DMS114 treated with DMSO at 0.1 percent for 48 hours (cell line): Measurements from ENCODE around the gene SYCP2.

Source experiments
- DNase-seq: peaks from one replicate; lab custom pipeline; 2025; ENCODE audit not compliant: unreplicated experiment; lab: John Stamatoyannopoulos, UW

Gene SYCP2

DNA sequence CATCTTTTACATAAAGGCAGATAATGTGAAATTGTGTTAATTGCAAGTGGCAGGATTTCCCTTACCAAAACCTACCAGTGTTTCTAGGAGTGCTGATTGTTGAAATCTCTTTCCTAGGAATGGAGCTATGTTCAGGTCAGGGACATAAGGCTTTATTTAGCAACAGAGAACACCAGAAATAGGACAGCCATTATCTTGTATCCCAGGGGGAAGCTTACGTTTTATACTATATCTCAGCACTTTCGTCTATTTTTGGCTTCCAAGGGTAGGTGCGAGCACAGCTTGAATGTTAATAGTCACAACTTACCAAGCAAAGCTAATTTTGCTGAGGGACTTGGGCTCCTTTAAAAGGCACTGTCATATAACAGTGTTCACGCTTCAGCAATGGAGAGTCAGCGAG is 94.0 kb downstream of the SYCP2 start:
- no peak for DNase-seq

DNA sequence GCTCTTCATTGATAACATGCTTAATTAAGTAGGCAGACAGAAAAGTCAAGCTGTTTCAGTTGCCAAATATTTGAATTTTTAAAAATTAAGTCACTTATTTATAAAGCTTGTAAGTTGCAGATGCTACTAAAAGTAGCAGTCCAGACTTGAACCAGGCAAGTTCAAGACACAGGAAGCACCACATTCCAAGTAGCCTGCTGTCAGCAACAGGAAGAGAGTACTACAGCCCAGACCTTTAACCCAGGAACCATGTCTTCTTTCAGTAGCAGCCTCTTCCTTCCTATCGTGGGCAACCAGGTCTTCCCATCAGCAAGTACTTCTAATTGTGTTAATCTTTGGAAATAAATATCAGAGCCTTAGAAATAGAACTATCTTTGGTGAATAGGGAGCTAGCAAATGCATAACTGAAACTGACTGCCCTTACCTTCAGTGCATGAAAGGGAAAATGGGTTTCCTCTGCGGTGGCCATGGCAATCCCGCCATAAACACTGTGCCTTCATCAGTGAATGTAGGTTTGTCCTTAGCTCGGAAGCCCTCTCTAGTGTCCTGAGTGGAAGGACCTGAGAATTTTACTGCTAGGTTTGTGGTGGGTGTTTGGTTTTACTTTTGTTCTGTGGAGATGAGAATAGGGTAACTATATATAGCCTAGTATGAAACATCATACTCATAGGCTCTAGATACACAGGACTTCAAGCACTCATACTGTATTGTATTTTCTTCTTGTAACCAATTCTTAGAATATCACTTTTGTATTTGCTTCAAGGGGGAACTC is 95.6 kb downstream of the SYCP2 start:
- no peak for DNase-seq

DNA sequence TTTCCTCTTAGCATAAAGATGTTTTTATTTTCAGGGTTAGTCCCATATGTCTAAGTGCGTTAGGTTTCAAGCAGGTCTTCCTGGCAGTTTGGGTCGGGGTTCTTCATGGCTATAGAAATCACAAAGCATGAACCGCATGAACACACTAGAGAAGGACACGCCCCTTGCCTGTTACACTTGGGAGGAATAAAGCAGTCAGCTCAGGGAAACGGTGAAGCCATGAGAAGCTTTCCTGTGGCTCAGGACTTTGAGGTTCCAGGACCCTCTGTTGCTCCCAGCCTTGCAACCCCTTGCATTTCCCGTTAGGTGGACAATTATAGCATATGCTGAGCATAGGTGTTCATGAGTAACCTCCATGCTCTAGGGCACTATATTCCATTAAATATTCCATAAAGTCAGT is 96.7 kb downstream of the SYCP2 start:
- no peak for DNase-seq

DNA sequence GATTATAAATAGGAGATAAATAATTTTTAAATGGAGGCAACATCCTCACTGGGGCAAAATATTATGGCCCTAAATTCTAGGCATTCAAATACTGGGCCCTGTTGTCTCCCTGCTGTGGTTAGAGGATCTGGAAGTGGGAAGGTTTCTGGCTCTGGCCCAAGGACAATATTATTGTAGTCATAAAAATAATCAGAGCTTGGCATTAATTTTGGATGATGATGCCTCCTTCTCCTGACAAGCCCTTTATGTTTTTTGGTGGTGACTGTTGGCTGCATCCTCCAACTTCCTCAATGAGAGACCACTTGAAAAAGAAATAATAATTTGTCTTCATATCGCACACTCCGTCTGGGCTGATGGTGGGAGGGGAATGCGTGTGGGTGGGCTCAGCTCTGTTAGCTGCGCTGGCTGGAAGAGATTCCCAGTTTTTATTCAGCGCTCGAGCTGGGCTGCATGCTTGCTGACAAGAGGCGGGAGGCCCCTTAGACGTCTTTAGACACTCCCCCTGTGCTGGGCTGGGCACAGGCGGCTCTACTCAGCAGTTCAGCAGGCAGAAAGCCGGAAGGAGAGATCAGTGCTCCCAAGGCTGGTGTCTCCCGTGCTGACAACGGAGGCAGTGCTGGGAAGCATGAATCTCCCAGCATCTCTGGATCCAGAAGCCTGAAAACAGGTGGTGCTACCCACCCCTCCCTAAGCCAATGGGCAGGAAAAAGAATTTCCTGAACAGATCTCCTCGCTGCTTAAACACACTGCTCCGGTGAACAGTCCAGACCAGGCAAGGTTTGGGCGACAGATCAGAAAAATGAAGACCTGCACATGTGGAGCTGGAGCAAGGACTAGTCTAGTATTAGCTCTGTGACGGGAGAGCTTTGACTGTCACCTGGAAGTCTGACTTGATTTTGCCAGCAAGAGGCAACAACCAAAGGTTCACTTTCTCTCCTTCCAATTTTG is 97.7 kb downstream of the SYCP2 start:
- no peak for DNase-seq

DNA sequence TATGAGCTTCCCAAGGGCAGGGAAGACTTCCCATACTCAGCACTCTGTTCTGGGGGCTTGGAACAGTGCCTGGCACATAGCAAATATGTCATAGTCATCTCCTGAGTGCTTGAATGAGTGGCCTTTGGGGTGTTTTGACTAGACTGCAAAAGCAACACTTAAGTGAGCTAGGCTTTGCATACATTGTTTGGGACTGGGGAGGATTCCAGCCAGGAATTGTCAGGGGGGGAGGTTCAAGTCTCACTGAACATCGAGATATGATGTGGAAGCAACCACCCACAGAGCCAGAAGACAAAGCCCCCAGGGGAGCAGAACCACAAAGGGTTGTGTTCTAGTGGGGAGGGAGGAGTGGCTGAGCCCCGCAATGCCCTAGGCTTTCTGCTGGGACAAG is 98.4 kb downstream of the SYCP2 start:
- DNase-seq, result no peak

DNA sequence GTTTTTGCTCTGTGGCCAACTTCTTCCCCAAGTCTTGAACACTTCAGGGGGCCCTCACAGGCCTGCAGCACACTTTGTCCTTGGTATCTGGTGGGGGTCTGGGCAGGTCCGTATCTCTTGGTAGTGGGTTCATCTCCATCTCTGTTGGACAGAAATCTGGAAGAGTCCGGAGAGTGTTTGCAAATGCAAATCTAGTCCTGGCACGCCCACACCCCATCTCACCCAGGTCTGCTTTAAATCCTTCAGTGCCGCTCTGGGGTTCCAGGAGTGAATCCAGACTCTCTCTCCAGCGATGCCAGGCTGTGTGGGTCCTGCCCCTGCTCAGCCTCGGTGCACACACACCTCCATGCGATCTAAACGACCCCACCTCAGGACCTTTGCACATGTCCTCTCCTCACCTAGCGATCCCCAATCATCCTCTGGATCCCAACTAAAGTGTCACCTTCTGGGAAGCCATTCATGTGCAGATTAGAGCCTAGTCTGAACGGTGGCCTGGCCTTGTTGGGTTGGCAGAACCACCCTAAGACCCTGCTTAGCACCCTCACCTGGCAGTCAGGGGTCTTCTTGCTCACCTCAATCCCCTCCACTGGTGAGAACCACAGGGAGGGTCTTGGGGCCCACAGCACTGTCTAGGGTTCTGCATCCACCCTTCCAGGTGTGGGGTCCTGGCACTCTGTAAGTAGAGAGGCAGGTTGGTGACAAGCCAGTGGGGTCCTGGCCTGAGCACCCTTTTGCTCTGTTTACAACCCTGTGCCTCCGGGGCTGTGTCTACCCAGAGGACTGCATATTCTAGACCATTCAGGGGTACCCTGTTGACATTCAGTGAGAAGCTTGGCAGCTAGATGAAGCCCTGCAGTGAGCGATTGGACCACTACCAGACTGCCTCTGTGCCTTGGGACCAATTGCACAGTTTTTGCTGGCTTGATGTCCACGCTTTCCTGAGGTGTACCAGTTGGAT is 100.8 kb downstream of the SYCP2 start:
- DNase-seq, result no peak

DNA sequence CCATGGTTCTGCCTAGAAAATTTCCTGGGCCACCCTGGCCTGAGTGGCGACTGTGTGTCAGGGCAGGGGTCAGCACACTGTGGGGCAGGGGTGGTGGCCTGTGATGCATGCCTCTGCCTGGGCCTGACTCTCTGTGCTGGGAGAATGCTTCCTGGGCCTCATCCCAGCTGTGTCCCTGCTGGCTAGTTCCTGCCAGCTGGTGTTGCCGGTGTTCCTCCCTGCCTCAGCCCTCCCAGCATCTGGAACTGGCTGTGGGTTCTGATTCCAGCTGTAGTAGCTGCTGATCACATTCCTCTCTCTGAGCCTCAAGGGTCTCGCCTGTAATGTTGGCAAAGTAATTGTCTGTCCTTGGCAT is 101.5 kb downstream of the SYCP2 start:
- DNase-seq, result no peak

DNA sequence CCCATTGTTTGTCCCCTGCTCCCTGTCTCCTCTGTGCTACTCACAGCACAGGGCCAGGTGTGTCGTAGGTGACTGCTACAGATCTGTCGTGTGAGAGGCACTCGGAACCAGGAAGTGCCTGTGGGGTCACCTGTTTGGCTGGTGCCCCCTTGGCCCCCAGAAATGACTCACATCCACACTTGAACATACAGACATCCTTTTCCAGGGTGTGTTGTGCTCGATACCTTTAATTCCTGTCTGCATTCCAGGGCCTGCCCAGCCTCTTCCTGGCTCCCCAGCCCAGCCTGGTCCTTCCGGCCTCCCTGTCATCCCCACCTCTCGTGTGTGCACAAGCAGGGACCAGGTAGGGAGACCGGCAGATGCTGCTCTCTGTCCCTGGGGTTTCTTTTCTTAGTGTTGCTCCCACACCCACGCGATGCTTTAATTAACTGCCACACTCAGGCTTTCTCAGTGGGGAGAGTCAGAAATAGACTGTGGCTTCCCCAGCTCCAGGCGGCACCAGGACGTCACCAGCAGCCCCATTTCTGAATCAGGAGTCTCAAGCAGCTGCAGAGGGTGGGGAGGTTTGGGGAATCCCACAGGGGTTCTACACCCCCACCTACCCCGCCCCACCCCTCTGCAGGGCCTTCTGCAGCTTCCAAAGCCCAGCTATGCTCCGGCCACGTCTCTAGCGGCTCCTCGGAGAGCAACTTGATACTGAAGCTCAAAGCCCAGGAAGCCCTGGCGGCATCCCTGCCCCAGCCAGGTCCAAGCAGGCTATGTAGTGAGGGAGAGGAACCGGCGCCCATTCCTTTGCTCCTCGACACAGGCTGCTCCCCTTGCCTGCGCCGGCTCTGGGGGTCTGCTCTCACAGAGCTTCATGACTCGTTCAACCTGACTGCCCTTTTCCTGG is 102.2 kb downstream of the SYCP2 start:
- no peak for DNase-seq

DNA sequence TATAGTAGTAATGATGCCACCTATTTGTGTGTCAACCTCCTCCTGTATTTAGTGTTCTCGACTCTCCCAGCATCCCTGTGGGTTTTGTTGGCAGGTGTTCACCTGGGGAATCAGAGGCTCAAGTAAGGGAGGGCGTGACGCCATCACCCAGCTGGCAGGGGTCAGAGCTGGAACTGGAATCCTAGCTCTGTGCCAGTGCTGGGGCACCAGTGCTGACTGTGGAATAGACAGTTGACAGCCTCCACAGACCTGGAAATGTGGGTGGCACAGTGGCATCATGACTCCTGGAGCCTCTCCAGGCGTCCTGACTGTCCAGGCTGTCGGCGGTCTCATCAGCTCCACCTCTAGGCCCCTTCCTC is 102.8 kb downstream of the SYCP2 start:
- no peak for DNase-seq

DNA sequence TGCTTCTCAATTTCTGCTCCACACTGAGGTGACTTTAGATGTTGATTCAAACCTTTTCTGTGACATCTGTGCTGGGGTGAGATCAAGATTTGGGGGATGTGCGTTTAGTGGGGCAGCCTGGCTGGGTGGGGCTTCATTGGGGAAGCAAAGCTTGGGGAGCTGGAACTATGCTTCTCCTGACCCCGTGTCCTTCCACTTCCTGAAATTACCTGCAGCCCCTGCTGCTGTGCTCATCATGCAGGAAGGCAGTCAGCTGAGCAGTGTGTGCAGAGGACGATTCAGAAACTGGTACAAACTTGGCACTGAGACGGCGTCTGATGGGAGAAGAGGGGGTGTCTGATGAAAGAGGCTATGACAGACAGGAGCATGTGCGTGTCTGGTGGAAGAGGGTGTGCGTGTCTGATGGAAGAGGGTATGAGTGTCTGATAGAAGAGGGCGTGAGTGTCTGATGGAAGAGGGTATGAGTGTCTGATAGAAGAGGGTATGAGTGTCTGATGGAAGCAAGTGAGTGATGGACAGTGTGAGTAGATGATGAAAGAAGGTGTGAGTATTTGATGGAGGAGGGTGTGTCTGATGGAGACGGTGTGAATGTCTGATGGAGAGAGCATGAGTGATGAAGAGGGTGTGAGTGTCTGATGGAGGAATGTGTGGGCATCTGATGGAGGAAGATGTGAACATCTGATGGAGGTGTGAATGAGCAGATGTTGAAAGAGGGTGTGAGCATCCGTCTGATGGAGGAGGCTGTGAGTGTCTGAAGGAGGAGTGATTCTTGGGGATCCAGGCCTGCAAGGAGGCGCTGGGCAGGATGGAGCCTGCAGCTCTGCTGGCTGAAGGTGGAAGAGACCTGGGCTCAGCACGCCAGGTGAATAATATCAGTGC is 103.4 kb downstream of the SYCP2 start:
- no peak for DNase-seq

DNA sequence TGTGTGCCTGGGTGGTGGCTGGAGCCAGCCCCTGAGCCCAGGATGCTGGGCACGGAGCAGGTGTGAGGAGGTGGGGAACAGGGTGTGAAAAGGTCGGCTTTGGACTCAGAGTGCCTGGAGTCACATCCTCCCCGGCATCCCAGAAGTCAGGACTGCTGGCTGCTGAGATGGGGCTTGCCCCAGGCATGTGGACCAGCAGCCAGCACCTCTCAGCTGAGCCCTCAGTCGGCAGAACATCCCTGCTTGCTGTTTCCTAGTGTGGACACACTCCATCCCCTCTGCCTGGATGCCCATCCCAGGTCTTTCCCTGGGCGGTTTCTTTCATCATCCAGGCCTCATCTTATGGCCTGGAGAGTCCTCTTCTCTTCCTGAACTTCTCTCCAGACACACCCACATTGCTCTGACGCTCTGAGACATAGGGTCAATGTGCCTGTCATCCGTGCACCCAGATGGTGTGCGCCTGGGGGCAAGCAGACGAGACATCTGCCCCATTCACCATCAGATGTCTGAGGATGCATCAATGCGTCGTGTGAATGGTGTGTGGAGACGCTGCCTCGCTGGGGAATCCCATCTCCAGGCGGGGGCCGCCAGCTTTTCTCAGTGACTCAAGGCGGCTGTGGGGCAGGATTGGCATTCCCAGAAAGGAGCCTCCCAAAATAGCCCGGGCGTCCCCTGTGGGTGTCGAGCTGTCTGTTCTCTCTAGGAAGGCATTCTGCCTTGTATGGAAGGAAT is 104.2 kb downstream of the SYCP2 start:
- no peak for DNase-seq

DNA sequence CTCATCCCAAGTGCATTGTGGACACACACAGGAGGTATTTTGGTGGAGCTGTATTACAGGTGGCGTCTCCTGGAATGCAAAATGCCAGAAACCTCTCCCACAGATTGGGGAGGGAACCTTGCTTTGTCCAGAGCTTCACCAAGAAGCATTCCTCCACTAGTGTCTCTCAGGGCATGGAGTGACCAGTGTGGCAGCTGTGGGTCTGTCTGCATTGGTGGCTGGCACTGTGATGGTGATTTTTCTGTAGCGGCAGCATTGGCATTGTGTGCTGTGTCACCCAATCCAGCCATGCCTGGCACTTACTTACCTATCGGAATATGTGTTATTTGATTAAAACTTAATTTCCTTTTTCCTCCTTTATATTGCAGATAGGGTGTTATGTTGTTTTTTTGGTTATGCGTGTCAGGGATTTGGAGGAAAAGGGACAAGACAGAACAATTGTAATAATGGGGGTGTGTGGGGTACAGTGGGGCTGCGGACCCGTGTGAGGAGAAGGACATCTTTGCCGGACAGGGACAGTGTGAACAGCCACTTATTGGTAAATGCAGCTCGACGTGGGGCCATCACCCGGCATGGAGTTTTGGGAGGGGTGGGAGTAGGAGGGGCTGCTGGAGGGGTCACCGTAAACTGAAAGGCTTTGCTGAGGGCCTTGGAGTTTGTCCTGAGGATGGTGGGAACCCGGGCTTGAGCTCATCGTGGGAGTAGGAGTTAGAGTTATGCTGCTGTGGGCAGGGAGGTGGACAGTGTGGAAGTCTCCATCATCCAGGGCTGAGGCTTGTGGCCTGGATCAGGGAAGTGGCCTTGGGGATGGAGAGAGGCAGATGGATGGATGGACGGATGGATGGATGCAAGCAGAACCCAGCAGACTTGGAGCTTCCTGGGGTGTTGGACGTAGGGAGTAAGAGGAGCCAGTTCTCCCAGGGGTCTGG is 105.0 kb downstream of the SYCP2 start:
- no peak for DNase-seq

DNA sequence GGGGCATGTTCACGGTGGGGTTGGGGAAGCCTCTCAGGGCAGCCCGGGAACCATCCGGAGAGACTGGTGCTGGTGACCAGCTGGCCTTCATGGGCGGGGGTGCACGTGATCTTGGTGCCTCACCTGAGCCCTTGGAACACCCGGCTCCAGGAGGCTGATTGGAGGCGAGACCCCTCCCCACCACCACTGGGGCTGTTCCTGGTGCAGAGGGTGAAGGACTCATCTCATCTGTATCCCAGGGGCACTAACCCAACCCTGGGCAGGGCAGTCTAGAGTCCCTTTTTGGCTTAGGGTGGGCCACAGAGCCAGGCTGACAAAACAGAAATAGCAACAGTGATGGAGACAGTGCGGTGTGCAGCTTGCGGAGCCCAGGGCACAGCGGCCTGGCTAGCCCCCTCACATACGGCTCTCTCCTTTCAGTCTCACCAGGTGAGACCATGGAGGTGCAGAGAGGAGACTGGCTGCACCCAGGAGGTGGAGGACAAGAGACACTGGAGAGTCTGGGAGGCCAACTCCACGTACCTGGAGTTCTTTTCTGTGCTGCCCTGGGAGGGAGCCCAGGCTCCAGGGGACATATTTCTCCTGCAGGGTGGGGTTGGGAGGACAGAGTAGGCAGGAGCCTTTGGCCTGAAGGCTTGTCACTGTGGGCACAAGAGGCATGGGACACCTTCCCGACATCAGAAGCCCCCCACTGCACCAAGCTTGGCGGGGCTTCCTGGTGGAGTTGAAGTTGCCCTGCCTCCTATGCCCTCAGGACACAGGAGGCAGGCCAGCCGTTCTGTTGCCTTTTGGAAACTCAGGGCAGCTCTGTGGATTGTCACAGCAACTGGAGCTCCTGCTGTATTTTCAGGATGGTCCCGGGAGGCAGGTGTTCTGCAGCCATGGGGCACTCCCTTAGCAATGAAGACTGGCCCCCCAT is 106.0 kb downstream of the SYCP2 start:
- DNase-seq, result no peak

DNA sequence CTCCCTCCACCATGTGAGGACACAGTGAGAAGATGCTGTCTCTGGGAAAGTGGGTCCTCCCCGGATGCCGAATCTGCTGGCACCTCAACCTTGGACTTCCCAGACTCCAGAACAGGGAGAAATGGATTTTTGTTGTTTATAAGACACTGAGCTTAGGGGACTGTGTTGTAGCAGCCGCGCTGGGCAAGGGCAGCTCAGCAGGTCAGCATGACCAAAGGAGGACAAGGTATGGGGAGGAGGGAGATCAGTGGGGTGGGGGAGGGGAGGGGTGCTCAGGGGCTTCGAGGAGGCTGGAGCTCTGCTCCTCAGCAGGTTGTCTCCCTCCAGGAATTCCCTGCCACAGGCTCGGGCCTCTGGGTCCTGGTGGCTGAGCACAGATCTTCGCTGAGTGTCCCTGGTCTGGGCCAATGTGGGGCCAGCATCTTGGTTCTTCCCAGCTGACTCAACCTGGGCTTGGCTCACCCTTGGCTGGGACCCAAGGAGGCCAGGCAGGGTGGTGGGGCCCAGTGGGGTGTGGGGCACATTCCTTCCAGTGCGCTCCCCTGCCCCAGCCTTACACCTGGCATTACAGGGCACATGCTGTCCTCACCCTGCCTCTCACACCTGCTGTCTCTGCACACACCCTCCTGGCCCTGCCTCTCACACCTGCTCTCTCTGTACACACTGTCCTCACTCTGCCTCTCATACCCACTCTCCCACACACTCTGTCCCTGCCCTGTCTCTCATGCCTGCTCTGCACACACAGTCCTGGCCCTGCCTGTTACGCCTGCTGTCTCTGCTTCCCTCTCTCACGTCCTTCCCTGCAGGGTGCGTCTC is 107.3 kb downstream of the SYCP2 start:
- DNase-seq, result no peak

DNA sequence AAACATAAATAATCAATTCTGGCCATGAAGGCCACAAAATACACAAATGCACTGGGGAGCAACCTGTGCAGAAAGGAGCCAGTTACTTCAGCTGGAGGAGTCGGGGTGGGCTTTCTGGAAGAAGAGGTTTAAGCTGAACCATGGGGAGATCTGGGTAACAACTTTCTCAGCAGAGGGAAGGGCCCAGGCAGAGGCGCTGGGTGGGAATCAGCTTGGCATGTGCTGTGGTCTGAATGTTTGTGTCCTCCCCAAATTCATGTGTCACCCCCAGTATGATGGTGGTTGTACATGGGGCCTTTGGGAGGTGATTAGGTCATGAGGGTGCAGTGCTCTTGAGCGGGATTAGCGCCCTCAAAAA is 107.9 kb downstream of the SYCP2 start:
- DNase-seq, result no peak
